HG03469 (cell line): Measurements from ENCODE around the gene IFRD2.
"Not testable (repeated sequence)": the region's sequence is repeated elsewhere in the genome, so short reads cannot be mapped to it uniquely, and the experiment has no call there.

Experiments used
- ATAC-seq: cut with Tn5 transposase; IDR thresholded peaks from one replicate; pipeline ENCODE4 v1.9.1; 2021; ENCODE audit warnings: mild to moderate bottlenecking, moderate library complexity, moderate number of reproducible peaks; ENCODE audit not compliant: unreplicated experiment

IFRD2 gene

DNA sequence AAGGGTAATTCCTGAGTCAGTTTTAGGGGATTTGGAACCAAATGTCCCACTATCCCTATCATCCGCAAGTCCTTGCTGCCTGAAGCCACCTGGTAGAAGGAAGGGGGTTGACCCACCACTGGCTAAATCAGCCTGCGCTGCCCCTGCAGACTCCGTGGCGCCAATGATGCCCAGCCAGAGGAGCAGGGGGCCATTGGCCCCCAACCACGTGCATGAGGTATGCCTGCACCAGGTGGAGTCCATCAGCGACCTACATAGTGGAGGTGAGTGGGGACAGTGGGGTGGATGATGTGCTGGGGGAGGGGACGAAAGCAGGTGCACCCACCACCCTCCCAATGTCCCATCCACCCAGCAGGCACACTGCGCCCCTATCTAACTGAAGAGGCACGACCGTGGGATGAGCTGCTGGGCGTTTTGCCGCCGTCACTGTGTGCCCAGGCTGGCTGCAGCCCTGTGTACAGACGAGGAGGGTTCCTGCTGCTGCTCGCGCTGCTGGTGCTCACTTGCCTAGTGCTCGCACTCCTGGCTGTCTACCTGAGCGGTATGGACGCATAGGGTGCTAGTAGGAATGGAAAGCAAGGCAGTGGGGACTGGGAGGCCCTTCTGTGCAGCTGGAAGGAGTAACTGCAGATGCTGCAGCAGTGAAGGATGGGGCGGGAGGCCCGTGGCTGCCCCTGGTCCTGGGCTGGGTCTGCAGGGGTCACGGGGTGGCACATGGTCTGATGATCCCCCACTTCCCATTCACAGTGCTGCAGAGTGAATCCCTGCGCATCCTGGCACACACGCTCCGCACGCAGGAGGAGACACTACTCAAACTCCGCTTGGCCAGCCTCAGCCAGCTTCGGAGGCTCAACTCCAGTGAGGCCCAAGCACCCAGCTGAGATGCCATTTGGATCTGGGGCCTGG, 5.7 kb downstream of the IFRD2 start:
- ATAC-seq = no peak

- not testable (repeated sequence) for ATAC-seq
Measured at GRCh38 chr3:50284121-50284520, 8.1 kb downstream of the IFRD2 start.

GRCh38 chr3:50279255-50280016, 12.8 kb downstream of the IFRD2 start:
- ATAC-seq = no peak

GRCh38 chr3:50278880-50279224, 13.4 kb downstream of the IFRD2 start, which contains the start of gene LSMEM2:
TSS of gene LSMEM2 (plus strand) at chr3:50279087. CDS start at chr3:50279114, 27 bp downstream.
- ATAC-seq = no peak

DNA sequence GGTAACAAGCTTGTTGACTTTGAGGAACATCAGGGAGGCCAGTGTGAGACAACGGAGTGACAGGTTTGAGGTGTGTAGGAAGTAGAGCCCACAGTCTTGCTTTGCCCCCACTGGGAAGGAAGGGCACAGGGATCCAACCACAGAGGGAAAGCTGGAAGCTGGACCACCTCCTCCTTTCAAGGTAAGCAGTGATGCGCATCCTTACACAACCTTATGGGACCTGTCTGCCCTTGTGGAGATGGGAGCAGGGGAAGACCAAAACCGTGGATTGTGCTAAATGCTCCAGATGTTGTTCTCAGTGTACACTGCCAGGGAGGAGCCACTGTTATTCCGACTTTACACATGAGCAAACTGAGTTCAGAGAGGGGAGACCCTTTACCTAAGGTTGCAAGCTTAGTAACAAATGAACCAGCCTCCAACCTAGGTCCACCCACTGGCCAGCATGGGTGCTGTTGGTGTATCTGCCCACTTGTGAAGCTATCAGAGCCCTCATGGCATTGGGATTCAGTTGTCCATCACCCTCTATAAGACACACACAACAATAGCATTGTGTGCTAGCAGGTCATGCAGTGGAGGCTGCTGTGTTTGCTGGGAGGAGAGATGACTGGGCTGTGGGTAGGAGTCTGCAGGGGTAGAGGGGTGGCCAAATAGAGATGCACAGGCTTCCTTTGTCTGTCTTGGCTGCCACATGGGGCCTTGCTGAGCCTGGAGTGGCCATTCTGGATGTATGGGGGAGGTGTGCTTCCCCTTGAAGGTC, 13.9 kb downstream of the IFRD2 start:
- no peak for ATAC-seq

GRCh38 chr3:50276762-50277101, 15.5 kb downstream of the IFRD2 start:
- ATAC-seq = no peak

DNA sequence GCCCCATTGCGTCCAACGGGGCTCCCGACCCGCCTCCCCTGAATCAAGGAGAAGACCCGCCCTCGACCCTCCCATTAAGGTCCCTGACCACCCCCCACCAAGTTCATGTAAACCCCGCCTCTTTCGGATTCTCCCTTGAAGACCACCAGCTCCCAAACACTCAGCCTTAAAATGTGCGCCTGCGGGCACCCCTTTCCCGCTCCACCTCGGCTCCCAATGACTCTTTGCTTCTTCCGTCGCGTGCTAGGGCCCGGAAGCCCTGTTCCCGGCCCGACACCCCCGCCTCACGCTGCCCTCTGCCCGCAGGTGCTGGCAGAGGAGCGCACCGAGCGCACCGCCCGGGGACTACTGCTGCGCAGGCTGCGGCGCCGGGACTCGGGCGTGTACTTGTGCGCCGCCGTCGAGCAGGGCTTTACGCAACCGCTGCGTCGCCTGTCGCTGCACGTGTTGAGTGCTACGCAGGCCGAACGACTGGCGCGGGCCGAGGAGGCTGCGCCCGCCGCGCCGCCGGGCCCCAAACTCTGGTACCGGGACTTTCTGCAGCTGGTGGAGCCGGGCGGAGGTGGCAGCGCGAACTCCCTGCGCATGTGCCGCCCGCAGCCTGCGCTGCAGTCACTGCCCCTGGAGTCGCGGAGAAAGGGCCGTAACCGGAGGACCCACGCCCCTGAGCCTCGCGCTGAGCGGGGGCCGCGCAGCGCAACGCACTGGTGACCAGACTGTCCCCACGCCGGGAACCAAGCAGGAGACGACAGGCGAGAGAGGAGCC, 16.1 kb downstream of the IFRD2 start:
- ATAC-seq = no peak

DNA sequence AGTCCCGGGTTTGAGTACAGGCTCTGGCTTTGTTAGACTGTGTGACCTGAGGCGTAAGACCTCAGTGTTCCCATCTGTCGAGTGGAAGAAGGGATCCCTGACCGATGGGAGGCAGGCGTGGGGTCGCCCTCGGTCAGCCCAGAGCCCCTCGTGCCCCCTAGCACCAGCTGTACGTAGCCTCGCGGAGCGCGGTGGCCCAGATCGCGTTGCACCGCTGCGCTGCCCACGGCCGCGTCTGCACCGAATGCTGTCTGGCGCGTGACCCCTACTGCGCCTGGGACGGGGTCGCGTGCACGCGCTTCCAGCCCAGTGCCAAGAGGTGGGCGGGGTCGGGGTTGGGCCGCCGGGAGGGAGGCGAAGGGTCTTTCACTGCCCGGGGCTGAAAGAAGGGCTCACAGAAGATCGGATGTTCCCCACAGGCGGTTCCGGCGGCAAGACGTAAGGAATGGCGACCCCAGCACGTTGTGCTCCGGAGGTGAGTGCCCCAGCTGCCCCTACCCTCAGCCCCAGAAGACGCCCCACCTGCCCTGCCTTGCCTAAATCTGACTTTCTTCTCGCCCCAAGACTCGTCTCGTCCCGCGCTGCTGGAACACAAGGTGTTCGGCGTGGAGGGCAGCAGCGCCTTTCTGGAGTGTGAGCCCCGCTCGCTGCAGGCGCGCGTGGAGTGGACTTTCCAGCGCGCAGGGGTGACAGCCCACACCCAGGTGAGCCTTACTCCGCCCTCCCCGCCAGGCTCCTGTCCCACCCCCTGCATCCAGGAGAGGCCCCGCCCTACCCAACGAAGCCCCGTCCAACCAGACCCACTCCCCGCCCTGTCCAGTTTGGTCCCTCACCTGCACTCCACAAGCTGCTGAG, 16.9 kb downstream of the IFRD2 start:
- ATAC-seq = no peak

DNA sequence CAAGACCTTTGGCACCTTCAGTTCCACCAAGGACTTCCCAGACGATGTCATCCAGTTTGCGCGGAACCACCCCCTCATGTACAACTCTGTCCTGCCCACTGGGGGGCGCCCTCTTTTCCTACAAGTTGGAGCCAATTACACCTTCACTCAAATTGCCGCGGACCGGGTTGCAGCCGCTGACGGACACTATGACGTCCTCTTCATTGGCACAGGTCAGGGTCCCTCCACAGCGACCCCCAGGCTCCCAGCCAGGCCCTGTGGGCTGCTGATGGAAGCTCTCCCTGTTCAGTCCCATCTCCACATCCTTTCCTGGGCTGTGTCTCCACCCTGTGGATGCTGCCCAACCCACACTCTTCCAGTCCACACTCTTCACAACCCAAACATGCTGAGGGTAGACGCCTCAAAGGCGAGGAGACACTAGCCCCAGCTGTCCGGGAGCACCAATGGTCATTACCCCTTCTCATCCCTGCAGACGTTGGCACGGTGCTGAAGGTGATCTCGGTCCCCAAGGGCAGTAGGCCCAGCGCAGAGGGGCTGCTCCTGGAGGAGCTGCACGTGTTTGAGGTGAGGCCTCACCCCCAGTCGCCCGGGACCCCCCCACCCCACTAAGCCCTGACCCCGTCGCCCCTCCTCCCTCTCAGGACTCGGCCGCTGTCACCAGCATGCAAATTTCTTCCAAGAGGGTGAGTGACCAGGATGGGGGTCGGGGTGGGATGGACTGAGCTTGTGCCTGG, 17.7 kb downstream of the IFRD2 start:
- ATAC-seq = no peak

DNA sequence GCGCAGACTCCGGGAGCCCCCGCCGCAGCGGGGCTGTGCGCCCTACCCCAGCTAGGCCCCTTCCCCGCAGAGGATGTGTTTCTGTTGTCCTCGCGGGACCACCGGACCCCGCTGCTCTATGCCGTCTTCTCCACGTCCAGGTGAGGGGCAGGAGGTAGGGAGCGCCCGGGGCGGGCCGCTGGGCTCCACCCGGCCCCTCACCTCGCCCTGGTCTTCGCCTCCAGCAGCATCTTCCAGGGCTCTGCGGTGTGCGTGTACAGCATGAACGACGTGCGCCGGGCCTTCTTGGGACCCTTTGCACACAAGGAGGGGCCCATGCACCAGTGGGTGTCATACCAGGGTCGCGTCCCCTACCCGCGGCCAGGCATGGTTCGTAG, 18.6 kb downstream of the IFRD2 start:
- no peak for ATAC-seq

- no peak for ATAC-seq
Measured at GRCh38 chr3:50272911-50273688, 19.1 kb downstream of the IFRD2 start.

DNA sequence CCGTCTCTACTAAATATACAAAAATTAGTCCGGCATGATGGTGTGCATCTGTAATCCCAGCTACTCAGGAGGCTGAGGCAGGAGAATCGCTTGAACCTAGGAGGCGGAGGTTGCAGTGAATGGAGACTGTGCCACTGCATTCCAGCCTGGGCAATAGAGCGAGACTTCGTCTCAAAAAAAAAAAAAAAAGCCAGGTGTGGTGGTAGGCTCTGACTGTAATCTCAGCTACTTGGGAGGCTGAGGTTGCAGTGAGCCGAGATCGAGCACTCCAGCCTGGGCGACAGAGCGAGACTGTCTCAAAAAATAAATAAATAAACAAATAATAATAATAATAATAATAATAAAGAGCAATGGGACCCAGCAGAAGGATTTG, 19.7 kb downstream of the IFRD2 start:
- not testable (repeated sequence) for ATAC-seq

DNA sequence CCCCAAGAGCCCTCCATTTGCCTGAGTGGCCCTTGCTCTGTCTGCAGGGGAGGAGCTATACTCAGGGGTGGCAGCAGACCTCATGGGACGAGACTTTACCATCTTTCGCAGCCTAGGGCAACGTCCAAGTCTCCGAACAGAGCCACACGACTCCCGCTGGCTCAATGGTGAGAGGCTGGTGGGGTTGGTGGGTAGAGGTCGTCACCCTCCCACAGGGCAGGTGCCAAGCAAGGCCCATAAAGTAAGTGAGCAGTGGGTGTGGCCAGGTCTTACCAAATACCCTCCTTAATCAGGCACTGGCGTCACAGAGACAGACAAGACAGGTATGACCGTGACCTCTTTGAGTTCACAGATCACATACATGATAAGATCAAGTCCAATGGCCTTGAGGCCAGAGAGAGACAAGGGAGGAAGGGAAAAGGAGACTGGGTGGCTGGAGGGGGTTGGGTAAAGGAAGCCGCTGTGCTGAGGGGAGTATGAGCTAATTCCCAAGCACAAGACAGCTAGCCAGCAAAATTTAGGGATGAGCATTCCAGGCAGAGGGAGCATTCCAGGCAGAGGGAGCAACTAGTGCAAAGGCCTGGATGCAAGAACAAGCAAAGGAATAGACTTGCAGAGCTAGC, 20.8 kb downstream of the IFRD2 start:
- no peak for ATAC-seq

DNA sequence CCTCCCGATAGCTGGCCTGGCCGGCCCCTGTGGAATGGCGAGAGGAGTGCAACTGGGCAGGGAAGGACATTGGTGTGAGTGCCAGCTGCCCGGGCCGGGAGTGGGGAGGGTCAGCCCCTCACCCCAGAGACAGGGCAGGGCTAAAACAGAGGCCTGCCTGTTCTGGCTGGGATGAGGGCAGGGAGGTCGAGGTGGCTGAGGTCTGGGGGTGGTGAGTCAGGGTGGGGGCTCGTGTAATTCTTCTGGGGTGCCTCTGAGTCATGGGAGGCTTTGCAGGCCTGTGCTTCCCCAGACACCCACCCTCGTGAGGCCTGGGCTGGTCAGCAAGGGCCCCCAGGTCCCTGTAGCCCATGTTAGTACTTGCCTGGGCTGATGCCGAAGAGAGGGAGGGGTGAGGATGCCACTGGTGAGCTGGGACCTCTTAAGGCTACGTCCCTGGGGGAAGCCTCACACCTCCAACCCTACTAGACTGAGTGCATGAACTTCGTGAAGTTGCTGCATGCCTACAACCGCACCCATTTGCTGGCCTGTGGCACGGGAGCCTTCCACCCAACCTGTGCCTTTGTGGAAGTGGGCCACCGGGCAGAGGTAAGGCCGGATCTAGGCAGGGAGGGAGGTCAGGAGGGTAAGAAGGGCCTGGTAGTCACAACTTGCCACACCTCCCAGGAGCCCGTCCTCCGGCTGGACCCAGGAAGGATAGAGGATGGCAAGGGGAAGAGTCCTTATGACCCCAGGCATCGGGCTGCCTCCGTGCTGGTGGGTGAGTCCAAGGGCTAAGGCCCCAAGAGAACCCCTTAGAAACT, 21.6 kb downstream of the IFRD2 start:
- no peak for ATAC-seq

- no peak for ATAC-seq
Measured at GRCh38 chr3:50269977-50270413, 22.2 kb downstream of the IFRD2 start.

- no peak for ATAC-seq
Measured at GRCh38 chr3:50269460-50269859, 22.8 kb downstream of the IFRD2 start.
